AG09309 (cell line): Measurements from ENCODE around the gene SOS2.

Experiments used
- DNase-seq: peaks from one replicate; pipeline ENCODE4 v3.0.0-alpha.2; 2010; ENCODE audit warnings: low read depth
- H3K4me3 ChIP-seq: 2 replicates; pipeline ENCODE4 v1.5.1; 2011; ENCODE audit warnings: mild to moderate bottlenecking, low read depth, low read length, moderate library complexity; ENCODE audit not compliant: control insufficient read depth
- TF ChIP-seq, protein P1 (sequence below): IDR thresholded peaks from 2 replicates; pipeline ENCODE4 v1.5.1; 2011; ENCODE audit warnings: mild to moderate bottlenecking, low read depth, low read length, inconsistent platforms; ENCODE audit not compliant: insufficient read depth, control insufficient read depth; ENCODE audit errors: missing control alignments

Gene SOS2

DNA sequence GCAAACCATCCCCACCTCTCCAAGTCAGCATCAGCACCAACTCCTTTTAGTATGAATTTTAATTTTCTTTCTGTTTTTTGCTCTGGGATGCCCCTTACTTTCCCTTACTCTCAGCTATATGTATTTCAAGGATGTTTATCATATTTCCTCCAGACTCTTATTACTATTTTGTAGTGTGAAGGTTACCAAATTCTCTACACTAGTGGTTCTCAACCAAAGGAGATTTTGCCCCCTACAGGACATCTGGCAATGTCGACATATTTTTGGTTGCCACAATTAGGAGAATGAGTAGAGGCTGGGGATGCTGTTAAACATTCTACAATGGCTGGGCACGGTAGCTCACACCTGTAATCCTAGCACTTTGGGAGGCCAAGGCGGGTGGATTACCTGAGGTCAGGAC is 29.1 kb upstream of the SOS2 start:
- TF ChIP-seq, protein P1, sequence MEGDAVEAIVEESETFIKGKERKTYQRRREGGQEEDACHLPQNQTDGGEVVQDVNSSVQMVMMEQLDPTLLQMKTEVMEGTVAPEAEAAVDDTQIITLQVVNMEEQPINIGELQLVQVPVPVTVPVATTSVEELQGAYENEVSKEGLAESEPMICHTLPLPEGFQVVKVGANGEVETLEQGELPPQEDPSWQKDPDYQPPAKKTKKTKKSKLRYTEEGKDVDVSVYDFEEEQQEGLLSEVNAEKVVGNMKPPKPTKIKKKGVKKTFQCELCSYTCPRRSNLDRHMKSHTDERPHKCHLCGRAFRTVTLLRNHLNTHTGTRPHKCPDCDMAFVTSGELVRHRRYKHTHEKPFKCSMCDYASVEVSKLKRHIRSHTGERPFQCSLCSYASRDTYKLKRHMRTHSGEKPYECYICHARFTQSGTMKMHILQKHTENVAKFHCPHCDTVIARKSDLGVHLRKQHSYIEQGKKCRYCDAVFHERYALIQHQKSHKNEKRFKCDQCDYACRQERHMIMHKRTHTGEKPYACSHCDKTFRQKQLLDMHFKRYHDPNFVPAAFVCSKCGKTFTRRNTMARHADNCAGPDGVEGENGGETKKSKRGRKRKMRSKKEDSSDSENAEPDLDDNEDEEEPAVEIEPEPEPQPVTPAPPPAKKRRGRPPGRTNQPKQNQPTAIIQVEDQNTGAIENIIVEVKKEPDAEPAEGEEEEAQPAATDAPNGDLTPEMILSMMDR, result peak; percentile 65
- peak; percentile 3 for DNase-seq
- no peak overlapping the region for H3K4me3 ChIP-seq

DNA sequence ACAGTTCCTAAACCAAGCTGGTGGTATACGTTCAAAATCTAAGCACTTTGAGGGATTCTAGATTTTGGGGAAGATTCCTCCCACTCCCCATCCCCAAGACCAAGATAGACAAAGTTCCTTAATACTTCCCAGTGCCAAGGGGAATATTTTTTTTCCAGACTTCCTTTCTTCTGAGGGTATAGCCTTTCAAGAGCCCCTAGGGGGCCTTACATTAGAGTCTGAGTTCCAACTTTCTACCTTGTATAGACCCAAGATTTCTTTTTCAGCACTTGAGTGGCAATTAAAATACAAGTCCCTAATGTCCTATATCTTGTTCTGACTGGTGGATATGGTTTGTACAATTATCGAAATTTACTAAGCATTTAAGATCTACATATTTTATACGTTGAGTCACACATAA is 28.7 kb upstream of the SOS2 start:
- TF ChIP-seq, protein P1, result no peak
- DNase-seq, result no peak
- no peak overlapping the region for H3K4me3 ChIP-seq

DNA sequence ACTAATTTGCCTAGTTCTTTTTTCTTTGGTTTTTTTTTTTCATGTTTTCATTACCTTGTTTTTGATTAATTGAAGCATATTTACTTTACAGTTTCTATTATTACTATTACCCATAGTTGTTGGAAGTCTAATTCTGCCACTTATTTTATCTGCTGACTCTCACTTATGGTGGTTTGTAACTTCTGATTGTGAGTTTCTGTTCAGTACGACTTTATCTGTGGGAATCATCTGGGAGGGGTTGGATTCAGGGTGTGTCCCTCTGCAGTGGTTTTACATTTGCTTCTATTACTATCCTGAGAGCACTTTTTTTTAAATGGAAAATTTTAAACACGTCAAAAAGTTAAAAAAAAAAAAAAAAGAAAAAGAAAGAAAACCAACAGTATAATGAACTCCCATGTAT is 26.4 kb upstream of the SOS2 start:
- DNase-seq, result no peak
- H3K4me3 ChIP-seq, result no peak overlapping the region
- TF ChIP-seq, protein P1, result no peak

DNA sequence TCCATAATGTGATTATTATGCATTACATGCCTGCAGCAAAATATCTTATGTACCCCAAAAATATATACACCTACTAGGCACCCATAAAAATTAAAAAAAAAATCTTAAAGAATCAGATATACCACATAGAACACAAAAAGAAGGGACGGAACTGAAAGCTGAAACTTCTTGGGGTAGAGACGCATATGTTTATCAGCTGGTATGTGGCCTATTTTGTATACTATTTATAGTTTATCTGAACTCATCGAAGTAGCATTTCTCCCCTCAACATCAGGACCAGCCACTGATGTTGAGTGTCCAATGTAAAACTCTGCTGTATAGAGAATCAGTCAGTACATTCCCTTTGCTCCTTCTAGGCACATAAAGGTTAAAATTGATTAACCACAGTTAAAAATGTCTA is 22.9 kb upstream of the SOS2 start:
- no peak overlapping the region for H3K4me3 ChIP-seq
- TF ChIP-seq, protein P1, result no peak
- no peak for DNase-seq

DNA sequence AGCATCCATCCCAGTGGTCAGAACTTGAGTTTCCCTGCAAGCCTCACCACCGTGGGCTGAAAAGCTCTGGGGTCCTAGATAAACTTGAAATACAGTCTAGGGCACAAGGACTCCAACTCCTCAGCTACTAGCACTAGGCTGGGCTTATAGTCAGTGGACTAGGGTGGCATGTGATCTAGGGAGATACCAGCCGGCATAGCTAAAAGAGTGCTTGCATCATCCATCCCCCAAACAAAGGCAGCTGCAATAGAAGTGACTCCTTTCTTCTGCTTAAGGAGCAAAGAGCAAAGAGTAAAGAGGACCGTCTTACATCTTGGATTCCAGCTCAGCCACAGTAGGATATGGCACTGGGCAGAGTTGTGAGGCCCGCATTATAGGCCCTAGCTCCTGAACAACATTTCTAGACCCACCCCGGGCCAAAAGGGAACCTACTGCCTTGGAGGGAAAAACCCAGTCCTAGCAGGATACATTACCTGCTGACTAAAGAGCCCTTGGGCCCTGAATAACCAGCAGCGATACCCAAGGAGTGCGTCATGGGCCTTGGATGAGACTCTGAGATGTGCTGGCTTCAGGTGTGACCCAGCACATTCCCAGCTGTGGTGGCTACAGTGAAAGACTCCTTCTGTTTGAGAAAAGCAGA is 17.9 kb upstream of the SOS2 start:
- TF ChIP-seq, protein P1, result no peak
- no peak for DNase-seq
- no peak overlapping the region for H3K4me3 ChIP-seq

DNA sequence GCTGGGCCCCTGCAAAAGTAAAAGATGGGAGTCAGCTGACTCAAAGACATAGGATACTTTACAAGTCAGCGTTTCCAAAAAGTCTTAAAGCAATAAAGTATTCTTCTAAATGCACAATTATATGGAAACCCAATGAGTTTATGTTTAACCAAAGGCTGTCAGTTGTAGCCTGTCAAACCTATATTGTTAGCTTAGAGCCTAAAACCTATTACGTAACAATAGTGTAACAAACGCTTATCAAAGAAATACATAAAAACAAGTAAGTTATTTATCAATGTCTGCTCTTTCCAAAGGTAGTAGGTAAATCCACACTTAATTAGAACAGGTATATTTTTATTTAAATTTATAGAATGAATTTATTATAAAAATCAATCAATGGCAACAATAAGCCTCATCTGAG is 15.9 kb upstream of the SOS2 start:
- no peak for DNase-seq
- TF ChIP-seq, protein P1, result no peak

More for the DNA sequence above, 15.9 kb upstream of the SOS2 start:
- no peak overlapping the region for H3K4me3 ChIP-seq
